ENCODE results near the gene NOP58. TPM values are rescaled to one million over a fixed set of nuclear protein-coding genes. Genes with fewer than 3 reads are reported as not detected.

NOP58 gene
- total and polyA plus RNA-seq, 2 donors (not counting 1 experiment from before 2014, with no cell fraction given), result 41.1 to 47.2 TPM

DNA sequence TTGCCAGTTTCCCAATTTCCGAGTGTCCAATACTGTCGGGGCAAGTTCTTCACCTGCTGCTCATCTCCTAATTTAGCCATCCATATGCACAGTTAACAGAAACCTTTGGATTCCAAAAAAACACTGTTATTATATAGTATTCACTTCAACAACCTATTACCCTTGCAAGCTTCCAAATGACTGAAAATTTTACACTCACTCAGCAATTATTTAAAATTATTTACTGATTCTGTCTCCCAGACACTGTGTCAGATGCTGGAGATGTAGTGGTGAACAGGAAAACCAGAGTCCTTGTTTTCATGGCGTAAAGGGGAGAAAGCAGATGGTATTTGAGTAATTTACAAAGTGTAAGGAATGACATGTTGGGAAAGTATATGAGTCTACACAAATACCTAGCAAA is 56.9 kb downstream of the NOP58 start:
- Histone ChIP-seq H3K79me2 (ENCODE audit: control insufficient read depth, insufficient read depth, low read length) (no peaks in the 10 kb centered on the region), H3K4me2 (ENCODE audit: extremely low read depth, insufficient read depth, low read length) (no peak overlapping the region), H3K36me3 (ENCODE audit: control insufficient read depth, insufficient read depth, low read length) (no peaks in the 10 kb centered on the region), H2AFZ (ENCODE audit: low read length) (no peak overlapping the region), H3K9ac (ENCODE audit: insufficient read depth, low read length) (no peak overlapping the region), H3K4me3 (replicated peaks in 1 of 4; ENCODE audit: control extremely low read depth in 1 of 4, insufficient read depth in 1 of 4, low read depth in 3 of 4, low read length in 4 of 4) (no peak overlapping the region), H3K4me1 (ENCODE audit: control insufficient read depth, extremely low read depth, insufficient read depth, low read length) (peaks cover 2% of the 10 kb centered on the region), H3K27me3 (ENCODE audit: control insufficient read depth, insufficient read depth, low read length) (no peaks in the 10 kb centered on the region), H4K20me1 (ENCODE audit: control insufficient read depth, extremely low read depth, insufficient read depth, low read length) (no peaks in the 10 kb centered on the region), H3K9me3 (ENCODE audit: control insufficient read depth, insufficient read depth, low read depth, low read length) (no peaks in the 10 kb centered on the region), H3K27ac (ENCODE audit: insufficient read depth, low read length) (no peak overlapping the region)
- TF ChIP-seq CTCF (conservative IDR thresholded peaks at IDR 0.05 in 1 of 2, IDR thresholded peaks at IDR 0.05 in 1 of 2; ENCODE audit: low read depth in 1 of 2, low read length in 2 of 2) (no peak), EZH2 (IDR thresholded peaks at IDR 0.05; ENCODE audit: low read length, missing control alignments) (no peak)
- DNase-seq (ENCODE audit: low read depth in 2 of 2), result no peak

- no peaks in the 10 kb centered on the region for H3K36me3 ChIP-seq (ENCODE audit: control insufficient read depth, insufficient read depth, low read length)
- H3K9me3 ChIP-seq (ENCODE audit: control insufficient read depth, insufficient read depth, low read depth, low read length), result no peaks in the 10 kb centered on the region
- peaks cover 2% of the 10 kb centered on the region for H3K4me1 ChIP-seq (ENCODE audit: control insufficient read depth, extremely low read depth, insufficient read depth, low read length)
- no peaks in the 10 kb centered on the region for H3K27me3 ChIP-seq (ENCODE audit: control insufficient read depth, insufficient read depth, low read length)
- H2AFZ ChIP-seq (ENCODE audit: low read length), result no peak overlapping the region
- TF ChIP-seq EZH2 (IDR thresholded peaks at IDR 0.05; ENCODE audit: low read length, missing control alignments) (no peak), CTCF (conservative IDR thresholded peaks at IDR 0.05 in 1 of 2, IDR thresholded peaks at IDR 0.05 in 1 of 2; ENCODE audit: low read depth in 1 of 2, low read length in 2 of 2) (no peak)
- H3K27ac ChIP-seq (ENCODE audit: insufficient read depth, low read length), result no peak overlapping the region
- H4K20me1 ChIP-seq (ENCODE audit: control insufficient read depth, extremely low read depth, insufficient read depth, low read length), result no peaks in the 10 kb centered on the region
- peak in 1 of 2 donors; percentile 21 for DNase-seq (ENCODE audit: low read depth in 2 of 2)
- no peaks in the 10 kb centered on the region for H3K79me2 ChIP-seq (ENCODE audit: control insufficient read depth, insufficient read depth, low read length)
- no peak overlapping the region for H3K4me2 ChIP-seq (ENCODE audit: extremely low read depth, insufficient read depth, low read length)
- no peak overlapping the region for H3K9ac ChIP-seq (ENCODE audit: insufficient read depth, low read length)
- H3K4me3 ChIP-seq (replicated peaks in 1 of 4; ENCODE audit: control extremely low read depth in 1 of 4, insufficient read depth in 1 of 4, low read depth in 3 of 4, low read length in 4 of 4), result no peak overlapping the region
These were observed 62.3 kb downstream of the NOP58 start for GRCh38 chr2:202327858-202328257.

DNA sequence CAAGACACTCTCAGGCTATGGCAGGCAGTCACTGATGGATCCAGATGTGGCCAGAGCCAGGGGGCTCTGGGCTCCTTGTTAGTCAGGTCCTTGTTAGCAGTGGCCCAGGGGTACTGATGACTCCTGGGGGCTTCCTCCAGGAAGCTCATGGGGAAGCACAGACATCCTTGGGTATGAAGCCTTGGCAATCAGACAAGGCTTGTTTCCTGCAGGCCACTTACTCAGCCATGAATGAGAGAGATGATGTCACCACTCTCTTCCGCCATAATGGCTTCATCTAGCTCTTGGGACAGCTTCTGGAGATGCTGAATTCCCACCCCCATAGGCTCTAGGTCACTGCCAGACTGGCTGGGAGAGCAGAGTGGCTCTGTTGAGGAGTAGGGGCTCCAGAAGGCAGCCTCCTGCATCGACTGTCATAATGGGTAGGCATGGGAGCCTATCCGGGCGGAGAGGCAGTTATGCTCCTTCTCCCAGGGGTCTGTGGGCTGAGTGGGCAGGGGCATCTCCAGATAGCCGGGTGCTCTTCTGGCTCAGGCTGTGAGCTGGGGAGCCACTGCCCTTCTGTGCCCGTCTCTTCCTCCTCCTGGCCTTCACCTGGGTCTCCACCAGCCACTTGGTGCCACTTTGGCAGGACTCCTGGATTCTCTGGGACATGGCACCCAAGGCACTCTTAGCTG is 70.4 kb downstream of the NOP58 start:
- Histone ChIP-seq H3K9ac (ENCODE audit: insufficient read depth, low read length) (no peak overlapping the region), H3K9me3 (ENCODE audit: control insufficient read depth, insufficient read depth, low read depth, low read length) (no peaks in the 10 kb centered on the region), H3K4me3 (replicated peaks in 1 of 4; ENCODE audit: control extremely low read depth in 1 of 4, insufficient read depth in 1 of 4, low read depth in 3 of 4, low read length in 4 of 4) (no peak overlapping the region), H3K79me2 (ENCODE audit: control insufficient read depth, insufficient read depth, low read length) (no peaks in the 10 kb centered on the region), H2AFZ (ENCODE audit: low read length) (no peak overlapping the region), H3K4me1 (ENCODE audit: control insufficient read depth, extremely low read depth, insufficient read depth, low read length) (peaks cover 2% of the 10 kb centered on the region), H3K27ac (ENCODE audit: insufficient read depth, low read length) (no peak overlapping the region), H4K20me1 (ENCODE audit: control insufficient read depth, extremely low read depth, insufficient read depth, low read length) (no peaks in the 10 kb centered on the region), H3K27me3 (ENCODE audit: control insufficient read depth, insufficient read depth, low read length) (no peaks in the 10 kb centered on the region), H3K36me3 (ENCODE audit: control insufficient read depth, insufficient read depth, low read length) (no peaks in the 10 kb centered on the region), H3K4me2 (ENCODE audit: extremely low read depth, insufficient read depth, low read length) (no peak overlapping the region)
- DNase-seq (ENCODE audit: low read depth in 2 of 2), result peak in 1 of 2 donors; percentile 41
- no peak for TF ChIP-seq EZH2 (IDR thresholded peaks at IDR 0.05; ENCODE audit: low read length, missing control alignments)

Measured in fibroblast of lung (primary cell).